ENCODE results near the gene LRRC3C.

LRRC3C gene

GRCh38 chr17:39979893-39980350 lies 52.4 kb downstream of the LRRC3C start:
- Histone ChIP-seq H3K27me3 (ENCODE audit: control insufficient read depth, insufficient read depth, low read length) (no peaks in the 10 kb centered on the region), H3K4me3 (ENCODE audit: low read depth, low read length) (peak overlapping the region; percentile 85), H3K36me3 (ENCODE audit: control insufficient read depth, insufficient read depth, low read length) (no peaks in the 10 kb centered on the region), H3K9me3 (ENCODE audit: control insufficient read depth, low read length) (no peaks in the 10 kb centered on the region), H3K9ac (no peak overlapping the region), H2AFZ (peak overlapping the region; percentile 92), H3K4me1 (peaks cover 4% of the 10 kb centered on the region), H3K4me2 (ENCODE audit: low read length) (peak overlapping the region; percentile 96), H3K27ac (peak overlapping the region; percentile 76), H3K79me2 (peaks cover 16% of the 10 kb centered on the region)
- TF ChIP-seq CTCF (IDR thresholded peaks at IDR 0.05): no peak

DNA sequence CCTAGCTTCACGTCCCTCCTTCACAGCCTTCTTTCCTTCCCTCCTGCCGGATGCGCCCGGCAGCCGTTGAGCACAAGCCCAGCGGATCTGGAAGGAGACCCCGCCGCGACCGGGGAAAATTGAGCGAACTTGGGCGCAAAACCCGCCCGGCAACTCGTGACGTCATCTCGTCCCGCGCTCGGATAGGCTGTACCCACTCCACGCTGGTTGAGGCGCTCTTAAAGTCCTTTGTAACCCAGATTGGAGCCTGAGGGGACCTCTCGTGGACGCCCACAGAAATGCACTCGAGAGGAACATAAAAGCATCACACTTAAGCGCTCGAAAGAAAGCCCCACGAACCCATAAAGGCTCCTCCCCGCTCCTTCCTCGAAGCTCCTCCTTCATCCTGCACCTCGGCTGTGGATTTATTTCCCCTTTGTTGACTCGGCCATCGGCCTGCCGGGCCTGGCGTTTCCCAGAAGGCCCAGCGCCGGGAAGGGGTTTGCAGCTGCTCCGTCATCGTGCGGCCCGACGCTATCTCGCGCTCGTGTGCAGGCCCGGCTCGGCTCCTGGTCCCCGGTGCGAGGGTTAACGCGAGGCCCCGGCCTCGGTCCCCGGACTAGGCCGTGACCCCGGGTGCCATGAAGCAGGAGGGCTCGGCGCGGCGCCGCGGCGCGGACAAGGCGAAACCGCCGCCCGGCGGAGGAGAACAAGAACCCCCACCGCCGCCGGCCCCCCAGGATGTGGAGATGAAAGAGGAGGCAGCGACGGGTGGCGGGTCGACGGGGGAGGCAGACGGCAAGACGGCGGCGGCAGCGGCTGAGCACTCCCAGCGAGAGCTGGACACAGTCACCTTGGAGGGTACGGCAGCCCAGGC lies 53.0 kb downstream of the LRRC3C start, which contains the start of gene PSMD3:
TSS of gene PSMD3 (plus strand) at position 457 of the 856 bp plus-strand sequence. CDS start at position 621, 164 bp downstream.
- Histone ChIP-seq H3K79me2 (peaks cover 16% of the 10 kb centered on the region), H2AFZ (peak within 1 kb of the TSS; percentile 92), H3K36me3 (ENCODE audit: control insufficient read depth, insufficient read depth, low read length) (no peaks in the 10 kb centered on the region), H3K4me2 (ENCODE audit: low read length) (peak within 1 kb of the TSS; percentile 96), H3K27me3 (ENCODE audit: control insufficient read depth, insufficient read depth, low read length) (no peaks in the 10 kb centered on the region), H3K4me3 (ENCODE audit: low read depth, low read length) (peak within 1 kb of the TSS; percentile 85), H3K9me3 (ENCODE audit: control insufficient read depth, low read length) (no peaks in the 10 kb centered on the region), H3K4me1 (peaks cover 4% of the 10 kb centered on the region), H3K27ac (peak within 1 kb of the TSS; percentile 76), H3K9ac (peak within 1 kb of the TSS; percentile 96)
- TF ChIP-seq CTCF (IDR thresholded peaks at IDR 0.05): peak; percentile 94

DNA sequence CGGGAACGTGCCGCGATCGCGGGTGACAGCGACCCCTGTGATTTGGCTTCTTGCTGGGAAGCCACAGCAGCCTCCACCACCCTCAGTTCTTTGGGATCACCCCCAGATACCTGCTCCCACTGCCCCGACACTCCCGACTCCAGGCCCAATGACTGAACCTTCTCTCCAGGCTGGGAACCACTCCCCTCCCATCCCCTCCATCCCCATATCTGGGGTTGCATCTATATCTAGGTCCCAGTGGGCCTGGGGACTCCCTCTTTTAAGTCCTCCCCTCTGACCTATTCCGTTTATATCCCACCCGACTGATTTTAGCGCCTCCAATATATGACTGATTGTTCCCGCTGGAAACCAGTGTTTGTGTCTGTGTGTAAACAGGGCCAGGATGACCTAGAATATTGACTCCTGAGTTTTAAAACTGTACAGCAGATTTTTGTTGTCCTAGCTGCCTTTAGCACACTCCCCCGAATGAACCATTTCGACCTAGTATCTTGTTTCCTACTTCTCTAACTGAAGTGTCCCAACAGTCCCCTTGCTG lies 53.7 kb downstream of the LRRC3C start:
- peak overlapping the region; percentile 85 for H3K4me3 ChIP-seq (ENCODE audit: low read depth, low read length)
- H3K36me3 ChIP-seq (ENCODE audit: control insufficient read depth, insufficient read depth, low read length): no peaks in the 10 kb centered on the region
- peaks cover 16% of the 10 kb centered on the region for H3K79me2 ChIP-seq
- H3K27ac ChIP-seq: peak overlapping the region; percentile 76
- peak overlapping the region; percentile 96 for H3K9ac ChIP-seq
- H3K9me3 ChIP-seq (ENCODE audit: control insufficient read depth, low read length): no peaks in the 10 kb centered on the region
- H3K4me2 ChIP-seq (ENCODE audit: low read length): peak overlapping the region; percentile 61
- peaks cover 4% of the 10 kb centered on the region for H3K4me1 ChIP-seq
- H2AFZ ChIP-seq: peak overlapping the region; percentile 92
- no peak for TF ChIP-seq CTCF (IDR thresholded peaks at IDR 0.05)
- no peaks in the 10 kb centered on the region for H3K27me3 ChIP-seq (ENCODE audit: control insufficient read depth, insufficient read depth, low read length)

DNA sequence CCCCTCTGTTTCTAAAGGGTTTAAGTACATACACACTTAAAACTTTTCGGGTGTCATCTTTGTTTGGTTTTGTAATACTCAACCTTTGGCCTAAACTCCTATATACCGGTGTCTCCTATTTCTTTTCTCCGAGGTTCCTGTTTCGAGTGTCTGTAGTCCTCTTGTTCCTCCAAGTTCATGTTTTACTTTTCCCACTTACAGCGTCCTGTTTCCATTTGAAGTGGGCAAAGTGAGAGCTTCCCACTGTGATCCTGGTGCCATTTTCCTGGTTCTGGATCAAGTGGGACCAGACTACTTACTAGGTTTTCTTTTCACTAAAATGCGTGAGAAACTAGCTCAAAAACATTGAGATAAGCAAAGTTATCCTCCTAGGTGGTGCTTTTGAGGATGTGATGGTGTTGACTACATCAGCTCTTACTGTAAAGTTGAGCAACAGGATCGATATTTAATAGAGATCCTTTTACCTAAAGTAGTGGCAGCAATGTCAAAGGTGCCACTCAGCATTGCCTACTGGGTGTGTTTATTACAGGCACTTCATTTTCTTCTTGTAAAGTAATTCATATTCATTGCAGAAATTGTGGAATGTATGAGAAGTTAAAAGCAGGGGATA lies 54.3 kb downstream of the LRRC3C start:
- H3K36me3 ChIP-seq (ENCODE audit: control insufficient read depth, insufficient read depth, low read length): no peaks in the 10 kb centered on the region
- H3K27ac ChIP-seq: no peak overlapping the region
- H3K79me2 ChIP-seq: peaks cover 16% of the 10 kb centered on the region
- peak overlapping the region; percentile 61 for H3K4me2 ChIP-seq (ENCODE audit: low read length)
- no peak overlapping the region for H3K9ac ChIP-seq
- no peaks in the 10 kb centered on the region for H3K9me3 ChIP-seq (ENCODE audit: control insufficient read depth, low read length)
- H2AFZ ChIP-seq: no peak overlapping the region
- TF ChIP-seq CTCF (IDR thresholded peaks at IDR 0.05): no peak
- H3K4me1 ChIP-seq: peaks cover 4% of the 10 kb centered on the region
- no peaks in the 10 kb centered on the region for H3K27me3 ChIP-seq (ENCODE audit: control insufficient read depth, insufficient read depth, low read length)
- H3K4me3 ChIP-seq (ENCODE audit: low read depth, low read length): peak overlapping the region; percentile 85

Data from parathyroid adenoma (tissue), 2 donors.